Femur (tissue), 1 donor: ENCODE data around the gene CPA5.
"Not testable (repeated sequence)": the region's sequence is repeated elsewhere in the genome, so short reads cannot be mapped to it uniquely, and the experiment has no call there.

Source experiments
- DNase-seq: peaks from one replicate; pipeline ENCODE4 v3.0.0-alpha.2; 2017

CPA5 gene

DNA sequence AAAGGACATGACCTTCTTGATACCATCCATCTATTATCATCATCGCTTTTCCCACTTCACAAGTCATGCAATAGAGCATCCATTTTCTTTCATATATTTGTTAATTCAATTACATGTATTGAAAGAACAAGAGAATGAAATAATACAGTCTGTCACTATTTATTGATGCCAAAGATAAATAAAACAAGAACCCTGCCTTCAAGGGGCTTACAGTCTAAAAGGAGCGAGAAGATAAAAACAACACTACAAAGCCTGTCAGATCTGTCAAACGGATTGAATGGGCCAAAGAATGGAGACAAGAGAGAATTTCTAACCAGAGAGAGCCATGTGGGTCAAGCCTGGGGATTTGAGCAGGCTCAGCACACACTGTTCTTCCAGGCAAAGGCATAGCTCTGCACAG, 15.9 kb downstream of the CPA5 start:
- DNase-seq, result no peak

DNA sequence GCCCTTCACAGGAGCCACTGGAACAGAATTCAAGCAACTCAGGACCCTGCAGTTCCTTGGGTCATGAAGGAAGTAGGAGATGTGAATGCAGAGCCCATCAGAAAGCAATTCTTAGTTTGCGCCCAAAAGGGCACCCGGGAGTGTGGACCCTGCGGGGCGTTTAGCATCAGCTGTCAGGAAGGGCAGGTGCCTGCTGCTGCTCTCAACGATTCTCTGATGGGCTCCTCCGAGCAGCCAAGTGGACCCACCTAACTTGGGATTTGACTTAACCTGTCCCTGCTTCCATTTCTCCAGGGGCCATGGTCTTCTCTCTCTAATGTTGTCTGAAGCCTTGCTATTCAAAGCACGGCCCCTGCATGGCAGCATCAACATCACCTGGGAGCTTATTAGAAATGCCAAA, 17.1 kb downstream of the CPA5 start:
- no peak for DNase-seq

DNA sequence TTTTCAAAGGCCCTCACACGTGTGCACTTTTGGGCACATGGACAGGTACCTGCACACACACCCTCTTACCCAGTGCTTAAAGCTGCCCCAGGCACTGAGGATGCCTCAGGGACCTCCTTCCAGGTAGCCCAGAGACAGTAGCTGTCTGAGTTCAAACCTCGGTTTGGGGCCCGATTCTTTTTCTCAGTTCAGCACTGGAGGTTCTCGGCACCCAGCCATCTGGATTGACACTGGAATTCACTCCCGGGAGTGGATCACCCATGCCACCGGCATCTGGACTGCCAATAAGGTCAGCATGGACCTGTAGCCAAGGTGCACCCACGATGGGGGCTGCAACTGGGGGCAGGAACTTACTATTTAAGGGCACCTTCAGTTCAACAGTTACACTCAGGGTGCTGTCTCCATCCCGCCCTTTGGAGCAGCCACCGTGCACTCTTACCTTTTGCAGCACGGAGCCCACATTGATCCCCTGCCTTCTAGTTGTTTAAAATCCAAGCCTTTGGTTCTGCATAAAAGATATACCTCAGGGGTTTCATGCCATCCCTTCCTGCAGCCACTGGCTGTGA, 17.7 kb downstream of the CPA5 start:
- DNase-seq, result no peak

DNA sequence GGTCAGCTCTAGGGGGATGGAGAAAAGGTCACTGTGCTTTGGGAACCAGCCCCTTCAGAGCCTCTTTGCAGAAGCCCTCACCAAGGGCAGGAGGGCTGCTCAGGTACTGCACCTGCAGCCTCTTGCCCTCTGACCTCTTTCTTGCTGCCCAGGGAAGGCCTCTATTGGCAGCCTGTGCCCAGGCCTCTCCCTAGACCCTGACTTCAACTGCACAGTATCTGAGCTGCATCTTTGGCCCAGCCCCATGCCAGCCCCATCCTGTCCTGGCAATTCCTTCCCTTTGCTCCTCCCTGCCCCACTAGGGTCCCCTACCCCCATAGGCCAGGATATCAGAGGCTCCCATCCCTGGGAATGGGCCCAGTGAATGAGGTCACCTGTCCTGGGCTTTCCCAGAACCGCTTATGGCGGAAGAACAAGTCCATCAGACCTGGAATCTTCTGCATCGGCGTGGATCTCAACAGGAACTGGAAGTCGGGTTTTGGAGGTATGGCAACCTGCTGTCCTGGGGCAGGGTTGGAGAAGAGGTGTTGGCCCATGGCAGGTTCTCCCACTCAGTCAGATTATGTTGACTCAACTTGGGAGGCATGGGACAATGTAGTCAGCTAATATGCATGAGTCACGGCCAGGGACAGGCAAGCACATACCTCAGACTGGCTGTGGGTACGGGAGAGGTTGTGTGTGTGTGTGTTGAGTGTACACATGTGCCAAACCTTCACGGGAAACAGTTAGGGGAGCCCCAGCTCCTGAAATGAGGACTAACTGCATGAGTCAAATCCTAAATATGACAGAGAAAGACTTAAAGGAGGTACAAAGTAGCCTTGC, 18.6 kb downstream of the CPA5 start:
- DNase-seq, result no peak

DNA sequence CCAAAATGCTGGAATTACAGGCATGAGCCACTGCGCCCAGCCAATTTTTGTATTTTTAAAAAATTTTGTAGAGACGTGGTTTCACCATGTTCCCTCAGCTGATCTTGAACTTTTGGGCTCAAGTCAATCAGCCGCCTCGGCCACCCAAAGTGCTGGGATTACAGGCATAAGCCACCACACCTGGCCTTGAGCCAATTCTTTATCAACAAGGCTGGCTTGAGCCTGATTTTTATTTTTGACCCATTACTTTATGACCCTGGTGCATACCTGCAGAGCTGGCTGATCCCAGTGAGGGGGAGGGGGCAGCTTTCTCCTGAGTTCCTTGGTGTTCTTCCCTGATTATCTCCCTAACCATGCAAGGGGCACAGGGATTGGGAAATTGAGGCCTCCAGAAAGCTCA, 19.8 kb downstream of the CPA5 start:
- DNase-seq, result no peak

DNA sequence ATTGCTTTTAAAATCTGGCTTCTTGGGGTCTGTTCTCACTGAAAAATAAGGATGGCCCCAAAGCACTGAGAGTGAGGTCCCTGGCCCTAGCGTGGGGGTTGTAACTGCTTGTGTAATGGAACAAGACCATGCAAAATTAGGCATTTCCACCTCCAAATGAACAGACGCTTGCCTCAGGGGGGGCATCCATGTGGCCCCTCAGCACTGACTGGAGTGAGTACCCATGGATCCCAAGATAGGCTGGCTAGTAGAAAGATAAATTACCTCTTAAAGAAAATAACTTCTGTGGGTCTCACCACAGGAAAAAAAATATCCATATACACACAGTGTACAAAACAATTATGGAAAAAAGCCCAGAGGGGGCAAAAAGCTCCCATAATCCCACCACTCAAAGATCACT, 20.5 kb downstream of the CPA5 start:
- DNase-seq, result no peak

DNA sequence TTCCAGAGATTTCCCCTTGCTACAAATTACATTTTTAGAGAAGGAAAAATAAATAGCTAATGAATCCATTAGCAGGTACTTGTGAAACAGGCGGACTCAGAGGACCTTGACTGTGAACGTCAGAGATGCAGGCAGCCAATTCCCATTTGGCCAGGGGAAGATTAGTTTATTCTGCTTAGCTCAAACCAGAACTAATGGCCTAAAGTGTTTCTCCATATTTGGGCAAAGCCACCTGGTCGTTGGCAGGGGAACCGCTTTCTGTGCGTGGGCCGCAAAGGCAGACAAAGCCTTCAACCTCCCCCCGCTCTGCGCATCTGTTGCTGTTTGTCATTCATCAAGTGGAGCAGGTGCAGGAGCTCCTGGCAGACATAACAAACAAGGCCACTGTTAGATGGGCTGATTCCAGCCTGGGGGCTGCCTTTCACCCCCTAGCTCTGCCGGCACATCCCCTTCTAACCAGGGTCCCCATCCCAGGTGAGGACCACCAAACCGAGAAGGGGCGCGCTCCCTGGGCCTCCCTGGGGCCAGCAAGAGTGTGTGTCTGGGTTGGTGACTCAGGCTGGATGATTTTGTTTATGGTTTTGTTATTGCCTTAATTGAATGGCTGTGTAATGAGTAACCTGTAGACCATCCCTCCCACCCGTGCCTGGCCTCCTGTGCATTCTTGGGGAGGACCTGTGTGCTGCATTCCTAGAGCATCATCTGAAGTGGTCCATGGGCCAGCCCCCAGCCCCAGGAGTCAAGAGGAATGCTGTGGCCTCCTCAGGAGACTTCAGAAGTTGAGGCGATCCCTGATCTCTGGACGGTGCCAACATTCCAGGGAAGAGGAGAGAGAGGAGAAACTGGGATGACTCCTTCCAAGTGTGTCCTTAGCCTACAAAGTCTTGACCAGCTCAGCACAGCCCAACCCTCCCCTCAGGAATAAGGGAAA, 21.2 kb downstream of the CPA5 start:
- peak; percentile 92 for DNase-seq

DNA sequence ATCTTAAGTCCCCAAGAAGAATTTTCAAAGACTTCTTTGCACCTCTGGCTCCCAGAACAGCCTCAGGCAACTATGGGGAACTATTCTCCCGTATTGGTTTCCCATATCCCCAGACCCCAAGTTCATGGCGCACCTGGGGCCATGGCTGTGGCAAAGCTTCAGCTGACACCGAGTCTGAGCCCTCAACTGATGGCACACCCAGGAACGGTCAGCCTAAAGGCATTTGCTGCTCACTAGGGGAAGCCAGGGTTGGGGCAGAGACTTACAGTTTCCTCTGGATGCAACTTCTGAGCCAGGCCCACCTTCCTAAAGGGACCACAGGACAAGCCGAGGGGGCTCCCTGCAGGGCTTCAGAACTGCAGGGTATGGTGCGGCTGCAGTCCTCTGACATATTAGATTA, 21.9 kb downstream of the CPA5 start:
- peak; percentile 14 for DNase-seq

DNA sequence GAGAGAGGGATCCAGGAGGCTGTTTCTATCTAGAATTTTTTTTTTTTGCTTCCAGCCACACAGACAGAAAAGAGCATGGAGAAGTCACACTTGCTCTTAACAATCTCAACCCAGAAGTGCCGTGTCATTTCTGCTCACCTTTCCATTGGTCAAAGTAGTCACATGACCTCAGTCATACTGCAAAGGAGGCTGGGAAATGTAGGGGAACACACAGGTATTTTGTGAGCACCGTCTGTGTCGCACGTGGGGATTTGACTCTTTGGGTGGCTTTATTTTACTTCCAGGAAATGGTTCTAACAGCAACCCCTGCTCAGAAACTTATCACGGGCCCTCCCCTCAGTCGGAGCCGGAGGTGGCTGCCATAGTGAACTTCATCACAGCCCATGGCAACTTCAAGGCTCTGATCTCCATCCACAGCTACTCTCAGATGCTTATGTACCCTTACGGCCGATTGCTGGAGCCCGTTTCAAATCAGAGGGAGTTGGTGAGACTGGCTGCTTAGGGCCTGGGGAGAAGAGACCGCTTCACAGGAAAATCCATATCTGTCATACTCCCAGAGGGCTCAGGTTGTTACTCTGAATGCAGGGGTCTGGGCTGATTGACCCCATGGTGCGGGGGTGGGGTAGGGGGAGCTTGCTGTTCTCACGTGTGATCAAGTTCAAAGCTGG, 22.6 kb downstream of the CPA5 start:
- no peak for DNase-seq

DNA sequence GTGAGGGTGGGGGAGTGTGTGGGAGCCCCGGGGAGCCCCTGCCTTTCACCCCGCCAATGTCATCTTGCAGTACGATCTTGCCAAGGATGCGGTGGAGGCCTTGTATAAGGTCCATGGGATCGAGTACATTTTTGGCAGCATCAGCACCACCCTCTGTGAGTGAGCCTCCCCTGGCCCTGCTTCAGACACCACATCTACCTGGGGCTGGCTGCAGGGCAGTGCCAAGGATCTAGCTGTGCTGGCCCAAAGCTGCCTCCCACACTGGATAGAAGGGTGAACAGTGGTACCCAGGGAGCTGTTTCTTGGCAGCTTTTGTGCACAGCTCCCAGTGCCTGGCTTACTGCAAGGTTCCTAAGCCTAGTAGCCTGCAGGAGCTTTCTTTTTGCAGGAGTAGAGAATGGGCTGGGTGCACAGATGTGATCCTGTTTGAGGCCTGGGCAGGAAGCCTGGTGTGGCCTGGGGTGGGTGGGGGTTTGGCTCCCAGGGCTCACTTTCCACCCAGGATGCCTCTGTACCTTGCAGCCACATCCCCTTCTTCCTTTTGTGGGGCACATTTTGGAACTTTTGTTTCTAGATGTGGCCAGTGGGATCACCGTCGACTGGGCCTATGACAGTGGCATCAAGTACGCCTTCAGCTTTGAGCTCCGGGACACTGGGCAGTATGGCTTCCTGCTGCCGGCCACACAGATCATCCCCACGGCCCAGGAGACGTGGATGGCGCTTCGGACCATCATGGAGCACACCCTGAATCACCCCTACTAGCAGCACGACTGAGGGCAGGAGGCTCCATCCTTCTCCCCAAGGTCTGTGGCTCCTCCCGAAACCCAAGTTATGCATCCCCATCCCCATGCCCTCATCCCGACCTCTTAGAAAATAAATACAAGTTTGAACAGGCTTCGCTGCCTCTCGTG, 23.5 kb downstream of the CPA5 start:
- no peak for DNase-seq

DNA sequence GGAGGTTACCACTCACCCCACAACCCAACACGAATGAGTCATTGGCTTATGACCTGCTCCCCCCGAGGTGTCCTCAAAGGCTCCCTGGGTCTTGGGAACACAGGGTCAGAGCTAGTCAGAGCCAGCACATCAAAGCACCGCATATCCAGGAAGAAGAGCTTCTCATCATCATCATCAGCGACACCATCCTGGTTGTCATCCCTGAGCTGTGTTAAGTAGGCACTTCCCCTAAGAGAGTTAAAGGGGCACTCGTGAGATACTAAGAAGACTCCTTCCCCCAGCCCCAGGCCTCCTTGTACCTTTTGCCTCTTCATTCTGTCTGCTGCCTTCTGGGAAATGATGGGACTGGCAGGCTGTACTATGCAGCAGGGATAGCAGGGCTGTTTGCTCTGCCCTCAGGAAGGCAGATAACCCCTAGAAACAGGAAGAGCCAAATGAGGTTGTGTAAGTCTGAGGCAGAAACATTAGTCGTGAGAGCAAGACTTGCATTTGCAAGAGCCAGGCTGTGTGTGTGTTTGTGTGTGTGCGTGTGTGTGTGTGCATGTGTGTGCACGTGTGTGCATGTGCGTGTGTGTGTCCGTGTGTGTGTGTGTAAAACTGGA, 24.6 kb downstream of the CPA5 start:
- DNase-seq, result no peak

DNA sequence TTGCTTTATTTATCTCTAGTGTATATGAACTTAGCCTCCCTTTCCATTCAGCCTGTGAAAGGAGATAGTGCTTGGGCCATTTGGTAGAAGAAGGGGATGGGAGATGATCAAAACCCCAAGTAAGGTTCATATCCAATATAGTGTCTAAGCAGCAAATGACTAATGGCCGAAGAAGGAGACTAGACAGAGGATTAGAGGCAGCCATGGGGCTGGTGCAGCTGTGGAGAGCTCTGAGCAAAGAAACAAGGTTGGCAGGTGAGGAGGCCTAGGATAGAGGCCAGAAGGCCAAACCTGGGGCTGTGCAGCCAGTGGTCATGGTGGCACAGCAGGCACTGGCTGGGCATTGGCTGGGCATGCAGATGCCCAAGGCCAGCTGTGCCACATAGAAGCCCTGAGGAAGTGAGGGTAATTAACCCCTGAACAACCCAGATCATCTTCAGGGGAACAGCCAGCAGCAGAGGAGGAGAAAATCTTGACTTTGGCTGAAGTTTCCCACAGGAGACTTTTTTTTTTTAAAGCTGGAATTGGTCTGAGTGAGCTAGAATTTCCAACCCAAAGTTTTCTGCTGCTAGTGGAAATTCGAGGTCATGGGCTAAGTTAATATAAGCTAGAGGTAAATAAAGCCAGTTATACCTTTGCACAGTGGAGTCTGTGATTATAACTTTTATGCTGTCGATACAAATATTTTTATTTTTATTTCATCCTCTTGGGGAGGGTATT, 25.4 kb downstream of the CPA5 start:
- DNase-seq, result no peak

DNA sequence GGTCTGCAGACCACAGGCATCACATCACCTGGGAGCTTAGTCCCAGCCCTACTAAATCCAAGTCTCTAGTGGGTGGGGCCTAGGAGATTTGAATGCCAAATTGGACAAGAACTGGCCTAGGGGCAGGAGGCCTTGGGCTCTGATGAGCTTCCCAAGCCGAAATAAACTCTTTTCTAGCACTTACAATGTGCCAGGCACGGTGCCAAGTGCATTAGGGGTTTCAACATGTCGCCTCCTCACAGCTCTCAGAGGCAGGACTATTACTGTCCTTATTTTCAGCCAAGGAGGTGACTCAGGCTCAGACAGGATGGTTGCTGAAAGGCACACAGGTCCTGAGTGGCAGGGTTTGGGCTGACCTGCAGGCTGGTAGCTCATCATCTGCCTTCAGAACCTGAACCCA, 26.4 kb downstream of the CPA5 start:
- no peak for DNase-seq

DNA sequence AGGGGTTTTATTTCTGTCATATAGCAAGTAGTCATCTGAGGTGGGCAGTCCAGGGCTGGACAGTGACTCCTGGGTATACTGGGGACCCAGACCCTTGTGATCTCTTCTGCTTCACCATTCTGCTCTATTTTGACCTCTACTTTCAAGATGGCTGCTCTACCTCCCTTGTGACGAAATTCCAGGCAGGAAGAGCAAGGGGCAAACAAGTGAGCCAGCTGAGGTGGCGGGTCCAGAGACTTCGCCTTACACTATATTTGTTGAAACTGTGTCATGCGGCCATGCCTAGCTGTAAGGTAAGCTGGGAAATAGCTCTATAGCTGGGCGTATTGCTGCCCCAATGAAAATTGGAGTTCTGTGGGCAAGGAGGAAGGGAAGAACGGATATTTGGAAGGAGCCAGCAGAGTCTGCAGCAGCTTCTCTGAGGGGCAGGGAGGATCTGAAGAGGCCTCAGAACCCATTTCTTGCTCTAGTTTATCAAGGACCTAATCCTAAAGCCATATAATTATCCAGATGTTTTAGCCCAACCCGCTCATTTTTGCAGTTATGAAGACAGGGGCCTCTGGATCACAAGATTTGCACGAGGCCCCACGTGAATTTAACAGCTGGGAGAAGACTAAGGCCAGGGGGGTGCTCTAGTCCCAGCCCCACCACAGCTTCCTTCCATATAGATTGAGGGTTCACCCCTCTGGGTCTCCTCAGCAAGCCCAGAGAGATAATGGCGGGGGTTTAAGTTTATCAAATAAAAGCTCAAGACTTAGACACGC, 28.0 kb downstream of the CPA5 start:
- no peak for DNase-seq

DNA sequence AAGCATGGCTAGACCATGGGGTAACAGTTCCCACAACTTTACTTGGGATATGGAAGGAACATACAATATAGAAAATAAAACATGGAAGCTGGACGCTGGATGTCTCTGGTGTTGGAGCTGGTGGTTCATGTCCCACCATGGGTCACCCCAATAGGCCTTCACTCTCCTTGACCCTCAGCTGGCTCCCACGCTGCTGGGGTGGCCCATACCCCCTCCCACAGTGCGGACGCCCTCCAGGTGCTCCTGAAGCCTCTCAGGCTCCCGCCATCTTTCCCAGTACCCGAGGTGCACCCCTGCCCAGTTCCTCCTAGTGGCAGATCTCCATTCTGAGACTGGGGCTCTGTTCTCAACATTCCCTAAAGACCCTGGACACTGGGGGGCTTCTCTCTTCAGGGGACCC, 29.9 kb downstream of the CPA5 start:
- no peak for DNase-seq

DNA sequence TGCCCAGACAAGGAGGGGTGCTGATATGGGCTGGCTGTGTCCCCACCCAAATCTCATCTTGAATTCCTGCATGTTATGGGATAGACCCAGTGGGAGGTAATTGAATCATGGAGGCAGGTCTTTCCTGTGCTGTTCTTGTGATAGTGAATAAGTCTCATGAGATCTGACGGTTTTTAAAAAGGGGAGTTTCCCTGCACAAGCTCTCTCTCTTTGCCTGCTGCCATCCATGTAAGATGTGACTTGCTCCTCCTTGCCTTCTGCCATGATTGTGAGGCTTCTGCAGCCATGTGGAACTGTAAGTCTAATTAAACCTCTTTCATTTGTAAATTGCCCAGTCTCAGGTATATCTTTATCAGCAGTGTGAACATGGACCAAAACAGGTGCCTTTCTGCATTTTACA, 31.8 kb downstream of the CPA5 start:
- DNase-seq, result not testable (repeated sequence)

DNA sequence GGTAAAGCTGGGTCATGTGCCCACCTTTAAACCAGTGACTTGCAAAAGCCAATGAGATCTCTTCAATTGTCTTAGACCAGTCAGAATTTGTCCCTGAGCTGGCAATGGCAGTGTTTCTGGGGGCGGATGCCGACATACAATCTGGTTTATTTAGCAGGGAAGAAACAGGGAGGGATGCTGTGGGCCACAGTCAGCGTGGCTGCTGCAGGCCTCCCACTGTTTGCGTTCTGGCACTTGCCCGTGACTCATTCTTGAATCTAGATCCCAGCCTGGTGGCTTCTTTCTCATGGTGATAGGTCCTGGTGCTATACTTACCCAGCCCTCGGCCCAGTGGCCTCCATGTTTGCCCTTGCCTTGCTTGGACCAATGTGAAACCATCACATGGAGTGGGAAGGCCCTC, 32.6 kb downstream of the CPA5 start:
- DNase-seq, result no peak

DNA sequence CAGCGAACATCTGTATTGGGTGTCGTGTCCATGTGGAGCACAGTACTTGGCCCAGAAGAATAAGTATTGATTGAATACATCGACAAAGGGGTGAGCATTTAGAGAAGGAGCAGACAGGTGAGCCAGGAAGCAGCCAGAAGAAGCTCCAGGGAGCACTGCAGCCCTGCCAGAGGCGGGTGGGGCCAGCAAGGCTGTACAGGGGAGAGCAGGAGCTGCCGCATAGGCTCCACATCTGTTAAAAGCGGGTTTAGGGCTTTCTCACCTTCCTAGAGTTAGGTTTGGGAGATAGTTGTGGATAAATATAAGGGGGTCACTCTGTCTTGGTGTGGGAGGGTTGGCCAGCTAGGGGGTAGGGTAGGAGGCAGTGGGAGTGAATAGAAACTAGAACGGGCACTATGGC, 34.4 kb downstream of the CPA5 start:
- no peak for DNase-seq

DNA sequence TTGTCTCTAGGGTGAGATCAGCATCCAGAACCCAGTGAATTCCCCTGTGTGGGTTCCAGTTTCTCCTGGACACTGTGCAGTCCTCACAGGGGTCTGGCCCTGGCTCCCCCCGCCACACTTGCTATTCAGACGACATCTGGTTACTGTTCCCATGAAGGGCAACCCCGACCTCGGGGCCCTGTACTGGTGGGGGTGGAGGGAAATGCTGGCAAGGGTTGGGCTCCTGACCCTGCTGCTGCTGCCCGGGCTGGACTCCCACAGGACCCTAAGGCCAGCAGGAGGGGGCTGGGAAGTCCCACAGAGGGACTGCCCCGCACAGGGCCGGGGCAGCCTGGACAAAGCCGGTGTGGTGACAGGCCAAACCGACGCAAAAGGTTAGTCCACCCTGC, 34.9 kb downstream of the CPA5 start:
- no peak for DNase-seq
